Stimulated activated naive CD4-positive, alpha-beta T cell treated with Interleukin-2 at 50 U/mL for 16 hours (primary cell): ENCODE measurements around the gene MYH3.
"Not testable (repeated sequence)": the region's sequence is repeated elsewhere in the genome, so short reads cannot be mapped to it uniquely, and the experiment has no call there.

Source experiments
- DNase-seq: peaks from one replicate; lab custom pipeline; 2025; lab: John Stamatoyannopoulos, UW

The MYH3 gene

DNA sequence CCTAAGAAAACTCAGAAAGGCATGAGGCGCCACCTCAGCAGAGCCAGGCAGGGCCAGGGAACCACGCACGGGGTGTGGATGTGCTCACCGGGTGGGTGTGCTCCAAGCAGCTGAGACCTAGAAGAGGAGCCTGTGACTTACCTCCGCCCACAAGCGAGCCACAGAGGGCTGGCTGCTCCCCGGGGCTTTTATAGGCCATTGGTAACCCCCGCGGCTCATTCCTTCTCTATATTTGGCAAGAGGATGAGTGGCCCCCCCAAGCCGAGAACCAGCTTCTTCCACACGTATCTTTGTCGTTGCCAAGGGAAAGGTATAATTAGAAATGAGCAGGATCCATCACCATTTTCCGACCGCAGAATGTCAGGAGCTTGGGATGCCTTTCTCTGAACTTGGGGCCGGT lies at the start of gene MYH3:
Gene MYH3 (minus strand): TSS at position 162 of the 400 bp plus-strand sequence. CDS start 2,245 bp downstream, outside the sequence.
- no peak for DNase-seq

DNA sequence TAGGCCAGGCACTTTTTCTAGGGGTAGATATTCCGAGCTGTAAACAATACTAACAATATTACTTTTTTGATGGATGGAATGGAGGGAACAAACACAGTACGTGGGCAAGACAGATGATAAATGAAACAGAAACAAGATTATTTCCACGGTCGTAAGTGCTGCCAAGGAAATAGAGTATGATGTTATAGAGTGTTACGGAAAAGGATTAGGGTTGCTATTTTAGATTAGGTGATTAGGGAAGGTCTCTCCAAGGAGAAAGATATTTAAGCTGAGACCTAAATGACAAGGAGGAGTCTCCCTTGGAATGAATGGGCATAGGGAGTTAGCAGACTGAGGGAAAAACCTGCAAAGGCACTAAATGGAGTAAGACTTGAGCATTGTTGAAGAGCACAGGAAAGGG lies 48.6 kb upstream of the MYH3 start:
- no peak for DNase-seq

DNA sequence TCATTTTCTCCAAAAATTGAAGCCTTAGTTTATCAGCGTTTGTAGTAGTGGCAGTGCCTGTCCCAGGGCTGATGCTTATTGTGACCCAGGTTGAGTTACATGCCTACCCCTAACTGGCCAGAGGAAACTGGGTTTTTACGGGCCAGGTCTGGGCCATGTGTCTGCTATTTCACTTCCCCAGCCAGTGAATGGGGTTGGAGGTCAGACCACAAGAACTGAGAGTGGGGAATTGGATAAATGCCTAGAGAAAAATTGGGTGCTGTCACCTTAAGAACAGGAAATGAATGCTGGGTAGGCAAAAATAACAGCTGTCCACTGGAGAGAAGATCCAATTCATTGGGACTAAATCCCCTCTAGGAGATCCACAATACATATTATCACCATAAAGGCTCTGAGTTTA lies 45.5 kb upstream of the MYH3 start:
- no peak for DNase-seq

DNA sequence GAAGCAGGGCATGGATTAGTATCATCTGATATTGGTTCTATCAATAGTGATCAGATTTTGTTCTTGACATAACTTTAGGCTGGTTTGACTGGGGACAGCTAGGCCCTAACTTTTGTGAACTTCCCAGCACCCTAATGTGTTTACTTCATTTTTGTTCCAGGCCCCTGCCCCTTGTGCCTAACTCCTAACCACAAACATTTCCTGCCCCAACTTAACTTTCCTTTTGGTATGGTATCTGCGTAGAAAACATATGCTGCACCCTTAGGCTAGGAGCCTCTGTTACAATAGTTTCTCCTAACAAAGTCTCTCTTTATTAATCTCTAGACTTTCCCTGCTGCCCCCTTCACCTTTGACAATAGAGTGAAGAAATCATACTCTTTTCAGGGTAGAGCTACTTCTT lies 42.7 kb upstream of the MYH3 start:
- no peak for DNase-seq

DNA sequence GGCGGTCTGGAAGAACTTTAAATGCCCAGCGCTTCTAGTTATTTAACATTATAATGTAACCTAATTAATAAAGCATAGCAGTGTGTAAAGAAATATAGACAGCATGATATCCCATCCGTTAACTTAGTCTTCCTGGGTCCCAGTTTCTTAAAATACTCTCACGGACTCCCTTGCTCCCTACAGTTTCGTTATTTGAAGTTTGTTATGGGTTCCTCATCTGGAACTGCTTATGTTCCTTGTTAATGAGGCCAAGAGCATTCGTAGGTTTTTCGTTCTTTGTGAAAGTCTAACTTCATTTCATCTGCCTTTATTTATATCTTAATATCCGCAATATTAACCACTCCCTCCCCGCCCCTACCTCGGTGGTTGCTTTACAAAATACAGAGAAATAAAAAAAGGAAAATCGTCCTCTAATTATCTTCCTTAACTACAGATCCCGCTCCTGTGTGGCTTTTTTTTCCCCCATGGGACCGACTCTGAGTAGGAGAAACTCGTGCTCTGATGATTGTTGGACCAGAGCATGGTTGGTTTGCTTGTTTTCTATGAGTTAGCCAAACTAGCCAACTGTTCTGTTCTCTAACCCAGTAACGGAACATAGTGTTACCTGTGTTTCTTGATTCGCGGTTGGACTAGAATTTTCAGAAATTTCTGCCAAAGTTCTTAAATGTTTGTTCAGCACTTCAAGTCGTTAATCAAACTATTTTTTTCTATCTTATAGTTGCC lies 41.1 kb upstream of the MYH3 start:
- no peak for DNase-seq

DNA sequence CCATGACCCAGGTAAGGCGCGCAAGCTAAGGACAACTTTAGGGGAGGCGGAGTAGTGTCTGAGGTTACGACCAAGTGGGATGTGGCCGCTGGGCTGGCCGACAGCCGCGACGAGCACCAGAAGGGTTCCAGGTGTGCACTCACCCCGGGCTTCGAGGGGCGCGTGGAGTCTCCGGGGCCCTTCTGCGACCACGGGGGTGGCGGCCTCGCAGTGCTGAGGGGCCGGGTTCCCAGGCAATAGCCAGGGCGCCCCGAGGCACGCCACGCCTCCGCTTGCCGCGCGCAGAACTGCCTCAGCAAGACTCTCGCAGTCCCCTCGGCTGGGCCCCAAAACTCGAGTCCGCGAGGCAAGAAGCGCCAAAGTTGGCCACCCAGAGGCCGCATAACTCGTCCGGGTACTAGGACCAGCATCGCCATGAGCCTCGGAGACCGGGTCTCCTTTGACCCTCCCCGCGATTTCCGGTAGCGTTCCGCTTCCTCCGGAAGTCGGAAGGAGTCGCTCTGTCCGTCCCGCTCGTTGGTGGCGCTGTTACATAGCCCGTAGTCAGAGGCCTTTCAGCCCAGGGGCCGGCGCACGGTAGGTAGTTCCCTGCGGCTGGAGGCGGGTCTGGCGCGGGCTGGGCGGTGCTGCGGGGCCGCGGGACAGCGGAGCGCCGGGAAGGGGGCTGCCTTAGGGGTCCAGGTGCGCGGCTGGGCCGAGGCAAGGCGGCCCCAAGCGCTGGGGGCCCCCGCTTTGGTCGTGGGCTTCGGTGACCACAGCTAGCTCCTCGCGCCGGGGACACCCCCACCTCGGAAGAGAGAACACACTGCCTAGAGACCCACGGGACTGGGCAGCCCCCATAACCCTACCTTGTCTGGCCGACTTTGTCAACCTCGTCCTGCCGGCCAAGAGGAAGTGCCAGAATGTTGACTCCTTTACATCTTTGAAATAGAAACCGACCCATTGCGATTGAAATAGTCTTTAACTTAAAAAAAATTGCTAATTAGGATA lies 40.3 kb upstream of the MYH3 start, which contains the start of the genes ADPRM and SCO1:
Gene ADPRM (plus strand): TSS at position 503 of the 990 bp plus-strand sequence. CDS start 7,333 bp downstream, outside the sequence.
Gene SCO1 (minus strand): TSS at position 442 of the 990 bp plus-strand sequence. CDS start 26 bp downstream, at position 416.
- peak; percentile 91 for DNase-seq

DNA sequence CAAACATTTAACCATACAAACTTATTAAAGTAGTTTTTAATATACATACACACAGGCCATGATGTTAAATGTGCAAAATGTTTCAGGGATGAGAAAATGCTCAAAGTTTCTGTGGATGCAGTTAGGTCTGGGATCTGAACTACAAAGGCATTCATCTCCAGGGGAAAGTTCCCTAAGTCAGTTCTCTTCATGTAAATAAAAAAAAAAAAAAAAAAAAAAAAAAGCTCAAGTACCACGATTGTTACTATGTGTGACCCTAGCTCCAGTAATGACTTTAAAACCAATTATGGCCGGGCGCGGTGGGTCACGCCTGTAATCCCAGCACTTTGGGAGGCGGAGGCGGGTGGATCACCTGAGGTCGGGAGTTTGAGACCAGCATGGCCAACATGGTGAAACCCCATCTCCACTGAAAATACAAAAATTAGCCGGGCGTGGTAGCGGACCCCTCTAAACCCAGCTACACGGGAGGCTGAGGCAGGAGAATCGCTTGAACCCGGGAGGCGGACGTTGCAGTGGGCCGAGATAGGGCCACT lies 38.8 kb upstream of the MYH3 start:
- DNase-seq, result not testable (repeated sequence)

DNA sequence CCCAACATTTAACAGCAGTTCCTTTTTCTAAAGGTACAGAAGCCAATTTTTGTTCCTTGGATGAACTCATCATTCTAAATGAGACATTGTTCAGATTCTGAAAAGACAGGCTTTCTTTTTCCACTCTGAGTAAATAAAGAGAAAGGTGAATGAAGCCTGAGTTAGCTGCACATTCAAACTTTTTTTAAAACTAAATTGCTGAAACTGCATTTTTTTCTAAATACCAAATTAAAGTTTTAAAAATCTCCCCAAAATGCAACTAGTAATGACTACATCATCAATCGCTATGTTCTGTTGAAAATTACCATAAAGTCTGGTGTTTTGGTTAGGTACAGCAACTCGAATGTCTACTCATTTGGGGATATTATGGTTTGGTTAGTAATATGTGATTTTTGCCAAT lies 30.4 kb upstream of the MYH3 start:
- no peak for DNase-seq

DNA sequence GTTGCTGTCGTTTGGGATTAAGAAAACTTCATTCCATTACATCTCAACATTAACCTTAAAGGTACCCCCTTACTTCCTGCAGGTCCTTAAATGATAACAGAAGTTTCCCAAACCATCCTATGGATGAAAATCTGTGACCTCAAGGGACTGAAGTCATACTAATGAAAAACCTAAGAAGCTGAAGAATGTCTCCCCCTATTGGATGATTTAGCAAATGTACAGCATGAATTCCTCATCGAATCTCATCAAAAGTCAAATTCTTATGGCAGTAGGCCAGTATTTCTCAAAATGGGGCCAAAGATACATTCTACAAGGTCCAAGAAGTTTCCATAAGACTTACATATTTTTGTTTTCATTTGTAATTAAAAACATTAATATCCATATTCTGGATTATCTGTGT lies 26.7 kb upstream of the MYH3 start:
- DNase-seq, result no peak

DNA sequence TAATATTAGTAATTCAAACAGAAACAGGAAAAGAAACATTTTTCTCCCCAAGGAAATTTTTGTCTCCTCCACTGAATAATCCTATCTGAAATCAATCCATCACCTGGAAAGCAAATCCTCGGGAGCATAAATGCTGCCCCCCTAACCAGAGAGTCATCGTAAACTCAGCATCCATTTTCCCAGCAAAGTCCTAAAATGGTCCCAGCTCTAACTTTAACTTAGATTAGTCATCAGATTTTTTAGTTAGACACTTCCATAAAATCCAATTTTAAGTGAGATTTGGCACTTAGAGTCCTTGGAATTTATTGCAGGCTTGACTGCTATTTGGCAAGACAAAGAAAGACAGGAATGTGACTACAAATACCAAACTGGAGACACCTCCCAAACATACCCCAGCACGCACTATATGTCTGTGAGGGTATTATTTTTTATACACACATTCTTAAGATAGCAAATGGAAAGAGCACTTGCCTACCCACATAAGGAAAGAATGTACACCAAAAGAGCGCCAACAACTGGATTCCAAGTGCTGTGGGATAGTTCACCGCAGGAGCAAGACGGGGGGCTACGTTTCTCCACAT lies 24.8 kb upstream of the MYH3 start:
- DNase-seq, result no peak

DNA sequence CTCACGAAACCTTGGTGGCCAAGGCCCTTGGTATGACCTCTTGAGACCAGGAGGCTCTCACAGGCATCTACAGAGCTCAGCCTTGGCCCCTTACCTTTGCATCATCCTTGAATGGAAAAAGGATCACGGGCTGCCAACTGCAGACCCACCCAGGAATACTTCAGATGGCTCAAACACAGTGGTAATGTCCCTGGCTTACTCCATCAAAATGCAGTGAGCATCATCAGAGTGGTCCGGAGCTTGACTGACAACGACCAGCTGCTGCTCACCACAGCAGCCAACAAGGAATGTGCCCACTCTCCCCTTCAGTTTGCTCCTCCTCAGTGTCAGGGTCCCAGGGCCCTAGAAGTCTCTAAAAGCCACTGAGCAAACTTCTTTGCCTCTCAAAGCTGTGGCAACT lies 17.6 kb upstream of the MYH3 start:
- no peak for DNase-seq

DNA sequence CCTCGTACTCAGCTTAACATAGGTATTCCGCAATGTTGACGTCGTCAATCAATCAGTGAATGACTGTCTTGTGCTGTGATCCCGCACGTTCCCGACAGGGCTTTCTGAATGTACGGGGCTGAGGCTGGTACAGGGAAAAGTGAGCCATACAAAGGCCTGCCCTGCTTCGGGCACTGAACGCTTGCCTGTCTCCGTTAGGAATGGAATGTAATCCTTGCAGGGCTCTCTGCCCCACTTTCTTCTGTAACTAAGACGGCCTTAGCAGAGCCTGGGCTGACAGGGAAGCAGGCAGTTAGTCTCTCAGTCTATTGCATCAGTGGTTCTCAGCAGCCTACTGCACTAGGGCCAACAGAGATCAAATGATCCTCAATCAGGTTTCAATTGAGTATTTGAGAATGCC lies 16.2 kb upstream of the MYH3 start:
- no peak for DNase-seq

DNA sequence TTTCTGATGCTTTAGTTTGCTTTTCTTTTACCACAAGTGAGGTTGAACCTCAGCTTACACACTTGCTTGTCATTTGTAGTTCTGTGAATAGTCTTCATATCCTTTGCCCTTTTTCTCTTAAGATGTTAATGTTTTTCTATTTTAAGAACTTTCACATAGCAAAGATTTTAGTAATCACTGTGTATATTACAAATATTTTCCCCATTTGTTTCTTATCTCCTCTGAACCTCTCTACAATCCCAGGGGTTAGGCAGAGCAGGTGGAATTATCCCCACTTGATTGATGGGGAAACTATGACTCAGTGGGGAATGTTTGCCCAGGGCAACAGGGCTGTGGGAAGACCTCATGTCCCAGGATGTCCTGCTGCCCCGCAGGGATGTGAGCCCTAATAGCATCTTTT lies 11.7 kb upstream of the MYH3 start:
- no peak for DNase-seq

DNA sequence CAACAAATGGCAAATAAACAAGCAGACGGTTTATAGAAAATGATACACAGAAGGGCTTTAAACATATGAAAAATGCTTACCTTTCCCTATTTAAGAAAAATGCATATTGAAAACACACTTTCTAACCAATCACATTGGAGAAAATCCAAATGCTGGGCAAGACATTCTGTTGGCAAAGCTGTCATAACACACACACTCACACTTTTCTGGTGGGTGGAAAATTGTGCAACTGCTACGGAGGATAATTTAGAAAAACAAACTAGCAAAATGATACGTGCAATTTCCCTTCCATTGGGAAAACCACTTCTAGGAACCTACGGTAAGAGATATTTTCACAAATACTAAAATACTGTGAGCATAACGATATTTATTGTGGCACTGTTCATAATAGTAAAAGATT lies 9.8 kb upstream of the MYH3 start:
- no peak for DNase-seq

DNA sequence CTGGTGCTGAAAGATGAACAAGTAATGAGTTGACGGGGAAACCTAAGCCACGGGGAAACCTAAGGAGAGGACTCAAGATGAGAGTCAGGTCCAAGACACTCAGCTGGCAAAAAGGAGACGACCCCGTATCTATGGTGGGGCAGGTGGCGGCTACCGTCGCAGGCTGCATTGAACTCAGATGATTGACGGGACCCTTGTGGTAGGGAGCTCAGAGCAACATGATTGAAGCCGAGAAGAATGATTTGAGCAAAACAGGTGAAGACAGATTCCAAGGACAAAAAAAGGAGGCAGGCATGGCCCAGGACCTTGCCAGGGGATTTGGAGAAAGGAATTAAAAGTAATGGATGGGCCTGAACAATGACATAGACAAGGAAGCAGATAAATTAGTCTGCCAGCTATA lies 7.5 kb upstream of the MYH3 start:
- no peak for DNase-seq

DNA sequence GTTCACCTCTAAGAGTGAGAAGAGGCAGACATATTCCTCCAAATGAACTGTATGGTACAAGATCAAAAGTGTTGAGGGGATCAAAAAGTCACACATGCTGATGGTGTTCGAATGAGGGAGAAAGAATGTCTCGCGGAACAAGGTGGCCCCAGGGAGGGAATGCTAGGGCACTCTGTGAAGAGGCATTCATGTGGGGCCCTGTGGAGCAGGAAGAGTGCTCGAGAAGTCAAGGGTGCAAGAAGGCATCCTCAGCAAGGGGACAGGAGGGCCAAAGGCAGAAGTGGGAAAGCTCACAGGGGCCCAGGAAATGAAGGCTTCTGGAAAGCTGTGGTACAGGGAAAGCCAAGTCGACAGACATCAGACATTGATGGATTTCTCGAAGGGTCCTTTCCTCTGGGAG lies 6.1 kb upstream of the MYH3 start:
- DNase-seq, result no peak

DNA sequence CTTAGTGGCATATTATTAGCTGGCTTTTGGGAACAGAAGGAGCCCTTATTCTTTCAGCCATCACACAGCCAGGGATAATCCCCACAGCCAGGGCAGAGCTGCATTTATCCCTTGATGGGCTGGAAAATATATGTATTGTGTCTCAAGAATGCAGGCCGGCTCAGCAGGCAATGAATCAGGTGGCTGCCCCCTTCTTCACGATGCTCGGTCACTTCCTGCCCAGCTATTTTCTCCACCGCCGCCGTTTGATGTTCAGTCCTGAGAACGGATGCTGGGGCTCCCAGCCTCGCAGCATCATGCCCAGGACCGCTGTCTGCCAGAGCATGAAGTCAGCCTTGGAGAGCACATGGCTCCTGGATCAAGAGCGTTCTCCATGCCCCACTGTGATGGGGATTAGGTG lies 4.3 kb upstream of the MYH3 start:
- no peak for DNase-seq

DNA sequence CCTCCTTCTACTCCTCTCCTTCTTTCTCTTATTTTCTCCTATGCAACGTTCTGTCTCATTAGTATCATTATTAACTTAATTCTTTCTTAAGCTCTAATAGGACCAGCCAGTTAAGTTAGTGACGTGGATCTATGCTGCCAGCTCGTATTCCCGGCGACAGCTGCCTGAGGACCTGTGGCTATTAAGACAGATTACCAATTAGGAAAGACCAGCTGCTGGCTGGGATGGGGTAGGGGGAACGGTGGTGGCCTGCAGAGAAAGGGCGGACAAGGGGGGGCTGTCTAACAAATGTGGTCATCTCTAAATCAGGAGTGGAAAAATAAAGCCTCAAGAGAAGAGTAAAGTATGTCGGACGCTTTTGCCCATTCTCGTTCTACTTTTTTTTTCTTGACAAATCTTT lies 770 bp upstream of the MYH3 start:
- DNase-seq, result no peak

DNA sequence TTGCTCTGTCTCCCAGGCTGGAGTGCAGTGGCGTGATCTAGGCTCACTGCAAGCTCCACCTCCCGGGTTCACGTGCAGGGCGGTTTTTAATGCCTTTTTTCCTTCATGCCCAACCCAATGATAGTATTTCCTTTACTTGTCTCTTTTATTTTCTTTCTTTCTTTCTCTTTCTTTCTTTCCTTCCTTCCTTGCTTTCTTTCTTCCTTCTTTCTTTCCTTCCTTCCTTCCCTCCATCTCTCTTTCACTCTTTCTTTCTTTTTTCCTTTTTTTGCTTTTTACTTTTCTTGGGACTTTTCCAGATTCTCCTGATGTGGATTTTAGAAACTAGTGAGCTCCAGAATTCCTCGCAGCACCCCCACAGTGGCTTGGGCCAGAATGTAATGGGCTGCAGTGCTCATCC lies 3.1 kb downstream of the MYH3 start:
- no peak for DNase-seq

DNA sequence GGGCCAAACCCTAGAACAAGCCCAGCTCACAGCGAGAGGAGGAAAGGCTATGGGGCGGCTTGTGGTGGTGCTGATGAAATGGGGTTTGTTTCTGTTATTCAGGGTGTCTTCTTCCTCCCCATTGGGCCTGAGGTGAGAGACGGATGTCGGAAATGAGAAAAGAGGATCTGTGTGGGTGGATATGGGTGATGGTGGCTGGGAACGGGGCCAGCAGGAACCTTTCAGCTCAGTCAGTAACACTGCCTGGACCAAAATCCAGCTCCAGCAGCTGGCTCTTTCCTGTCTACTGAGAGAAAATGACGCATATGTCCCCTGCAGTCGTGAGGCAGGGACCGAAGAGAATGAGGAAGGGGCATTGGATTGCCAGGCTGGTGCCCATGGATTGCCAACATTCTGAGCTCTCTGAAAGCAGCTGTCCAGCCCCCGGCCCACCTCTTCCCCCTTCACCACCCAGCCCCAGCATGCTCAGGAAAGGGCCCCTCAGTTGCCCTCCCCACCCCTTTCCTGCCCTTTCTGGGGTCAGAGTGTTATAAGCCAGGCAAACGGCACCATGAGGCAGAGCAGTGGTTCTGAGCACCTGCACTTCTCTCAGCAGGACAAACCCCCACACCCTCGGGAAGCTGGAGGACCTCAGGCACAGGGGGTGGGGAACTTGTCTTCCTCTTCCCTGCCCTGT lies 4.0 kb downstream of the MYH3 start:
- DNase-seq, result no peak

DNA sequence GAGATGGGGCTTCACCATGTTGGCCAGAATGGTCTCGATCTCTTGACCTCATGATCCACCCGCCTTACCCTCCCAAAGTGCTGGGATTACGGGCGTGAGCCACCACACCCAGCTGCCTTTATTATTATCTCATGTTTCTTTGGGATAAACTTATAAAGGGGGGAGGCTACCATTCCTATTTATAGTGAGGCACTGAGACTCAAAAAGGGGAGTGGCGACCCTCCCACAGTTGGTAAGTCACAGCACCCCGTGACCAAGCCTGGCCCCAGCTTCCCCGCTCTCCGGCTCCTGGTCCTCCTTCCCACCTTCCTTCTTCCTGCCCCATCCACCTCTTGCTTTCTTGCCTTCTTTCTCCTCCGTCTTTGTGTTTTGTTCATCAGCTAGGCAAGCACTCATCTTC lies 5.2 kb downstream of the MYH3 start:
- DNase-seq, result no peak

DNA sequence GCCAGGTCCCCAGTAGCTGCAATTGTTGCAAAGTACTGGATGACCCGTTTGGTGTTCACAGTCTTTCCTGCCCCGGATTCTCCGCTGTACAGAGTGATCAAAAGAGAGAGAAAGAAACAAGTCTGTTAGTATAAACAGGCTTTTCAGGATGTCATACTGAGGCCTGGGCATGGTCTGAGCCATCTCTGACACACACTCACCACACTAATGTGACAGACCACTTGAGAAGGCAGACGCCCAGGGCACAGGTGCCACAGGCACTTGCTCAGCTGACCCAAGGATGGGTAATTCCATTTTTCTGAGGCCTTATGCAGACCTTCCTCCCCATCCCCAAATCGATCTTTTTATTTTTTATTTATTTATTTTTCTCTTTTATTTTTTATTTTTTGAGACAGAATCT lies 7.5 kb downstream of the MYH3 start:
- DNase-seq, result no peak
